Caco-2 (cell line): ENCODE data around the gene PARD3B. TPM values are rescaled to one million over a fixed set of nuclear protein-coding genes. Genes with fewer than 3 reads are reported as not detected.

Source experiments
- BruUV-seq: library from RNA; stranded (reverse); fragments of 400-500 nt; replicated peaks from 2 replicates; lab custom pipeline; 2021; lab: Mats Ljungman, UMichigan
- CTCF ChIA-PET: fragments of 300-600 bp; sonication (Branson Sonifier 250); formaldehyde crosslinking; loops from one replicate; lab custom pipeline; 2022; ENCODE audit warnings: antibody characterized with exemption; lab: Charles Lee
- POLR2A ChIA-PET: fragments of 300-600 bp; sonication (Branson Sonifier 250); formaldehyde crosslinking; loops from one replicate; lab custom pipeline; 2022; ENCODE audit warnings: antibody characterized with exemption; lab: Charles Lee
- DNase-seq, 2 experiments: peaks; one replicate each; pipeline versions ENCODE4 v3.0.0 to v3.0.0-alpha.2; 2020 to 2022
- H3K27me3 ChIP-seq: replicated peaks from 2 replicates; pipeline ENCODE4 v1.6.0; 2011; ENCODE audit warnings: low read length; ENCODE audit not compliant: control insufficient read depth, insufficient read depth
- H3K36me3 ChIP-seq: 2 replicates; pipeline ENCODE4 v1.5.1; 2011; ENCODE audit warnings: low read length; ENCODE audit not compliant: control insufficient read depth, insufficient read depth
- H3K4me1 ChIP-seq: fragments of 250-450 bp; sonication (Bioruptor Pico); 2 replicates; pipeline ENCODE4 v1.5.1; 2020; ENCODE audit warnings: mild to moderate bottlenecking
- H3K4me3 ChIP-seq: 2 replicates; pipeline ENCODE4 v1.5.1; 2011; ENCODE audit warnings: low read depth, mild to moderate bottlenecking, control low read depth, low read length
- H3K9me3 ChIP-seq: fragments of 250-450 bp; sonication (Bioruptor Pico); 2 replicates; pipeline ENCODE4 v1.5.1; 2020; ENCODE audit warnings: mild to moderate bottlenecking, moderate library complexity
- H3K27ac Mint-ChIP-seq: one replicate; pipeline ENCODE4 v1.8.0; 2022; ENCODE audit warnings: mixed read lengths; ENCODE audit not compliant: unreplicated experiment
- H3K27me3 Mint-ChIP-seq: one replicate; pipeline ENCODE4 v1.8.0; 2022; ENCODE audit warnings: mixed read lengths; ENCODE audit not compliant: insufficient read depth, unreplicated experiment
- H3K36me3 Mint-ChIP-seq: one replicate; pipeline ENCODE4 v1.8.0; 2022; ENCODE audit warnings: mild to moderate bottlenecking, mixed read lengths; ENCODE audit not compliant: insufficient read depth, unreplicated experiment
- H3K4me1 Mint-ChIP-seq: one replicate; pipeline ENCODE4 v1.8.0; 2022; ENCODE audit warnings: low read depth, mixed read lengths; ENCODE audit not compliant: unreplicated experiment
- H3K4me3 Mint-ChIP-seq: one replicate; pipeline ENCODE4 v1.8.0; 2022; ENCODE audit warnings: mild to moderate bottlenecking, moderate library complexity, mixed read lengths; ENCODE audit not compliant: unreplicated experiment
- H3K9me3 Mint-ChIP-seq: one replicate; pipeline ENCODE4 v1.8.0; 2022; ENCODE audit warnings: mixed read lengths; ENCODE audit not compliant: unreplicated experiment
- CTCF ChIP-seq, 2 experiments: fragments of 200-600 bp in 1 of 2; IDR thresholded peaks; 1 replicate in 1 of 2; 2 replicates in 1 of 2; pipeline versions ENCODE4 v1.5.1 to v1.8.0; 2011 to 2022; ENCODE audit warnings: antibody characterized with exemption in 1 of 2, control low read depth in 1 of 2, inconsistent platforms in 1 of 2, low read depth in 1 of 2, low read length in 1 of 2, mild to moderate bottlenecking in 1 of 2, moderate library complexity in 1 of 2; ENCODE audit not compliant: insufficient read depth in 1 of 2, severe bottlenecking in 1 of 2, unreplicated experiment in 1 of 2
- intact Hi-C: fragments of 100-400 bp; cut with micrococcal nuclease; formaldehyde crosslinking; loops from one replicate; pipeline ENCODE4 v1.10.0; 2022; ENCODE audit not compliant: unreplicated experiment
- total RNA-seq: library from RNA; stranded (reverse); gene quantifications from 2 replicates; pipeline ENCODE4 v1.2.3, GENCODE V29; 2022

Gene PARD3B
- total RNA-seq, 1 experiment from 2014 or later: 68.9 TPM

GRCh38 chr2:205366336-205367060 is 821.2 kb downstream of the PARD3B start:
- Mint-ChIP-seq H3K4me3 (peak overlapping the region; percentile 36), H3K36me3 (peaks cover 14% of the 10 kb centered on the region), H3K27me3 (no peaks in the 10 kb centered on the region), H3K27ac (peak overlapping the region; percentile 71), H3K4me1 (peaks cover 52% of the 10 kb centered on the region), H3K9me3 (no peaks in the 10 kb centered on the region)
- no TSS peak for BruUV-seq
- intact Hi-C loops: loop anchor here (1.0 to 2.0 kb wide), 6 partner anchors 8 to 312 kb away; no protein-coding TSS in a partner anchor
- H3K4me3 ChIP-seq: no peak overlapping the region
- no peaks in the 10 kb centered on the region for H3K9me3 ChIP-seq
- CTCF ChIA-PET: no interaction called here
- peaks cover 36% of the 10 kb centered on the region for H3K4me1 ChIP-seq
- no peaks in the 10 kb centered on the region for H3K36me3 ChIP-seq
- DNase-seq: peak; percentile 63 to 82
- no peak for TF ChIP-seq CTCF (IDR thresholded peaks at IDR 0.05; ENCODE audit: insufficient read depth in 1 of 2, low read depth in 1 of 2, low read length in 1 of 2, severe bottlenecking in 1 of 2, unreplicated experiment in 1 of 2)
- H3K27me3 ChIP-seq: no peaks in the 10 kb centered on the region
- POLR2A ChIA-PET: interaction anchor here (0.6 kb wide), 2 partner anchors 54 to 108 kb away, joined by 3 to 4 read pairs; no protein-coding TSS in a partner anchor

- Histone ChIP-seq H3K4me1 (peaks cover 27% of the 10 kb centered on the region), H3K9me3 (no peaks in the 10 kb centered on the region), H3K36me3 (no peaks in the 10 kb centered on the region), H3K4me3 (no peak overlapping the region), H3K27me3 (no peaks in the 10 kb centered on the region)
- Mint-ChIP-seq H3K27ac (peak overlapping the region; percentile 71), H3K4me1 (peaks cover 46% of the 10 kb centered on the region), H3K36me3 (peaks cover 14% of the 10 kb centered on the region), H3K9me3 (no peaks in the 10 kb centered on the region), H3K4me3 (peak overlapping the region; percentile 36), H3K27me3 (no peaks in the 10 kb centered on the region)
- no peak for TF ChIP-seq CTCF (IDR thresholded peaks at IDR 0.05; ENCODE audit: insufficient read depth in 1 of 2, low read depth in 1 of 2, low read length in 1 of 2, severe bottlenecking in 1 of 2, unreplicated experiment in 1 of 2)
- intact Hi-C loops: loop anchor here (1.0 to 2.0 kb wide), 5 partner anchors 57 to 311 kb away; no protein-coding TSS in a partner anchor
- POLR2A ChIA-PET: interaction anchor here (1.1 kb wide), 1 partner anchor 309 kb away, joined by 3 read pairs; no protein-coding TSS in a partner anchor
- BruUV-seq: no TSS peak
- DNase-seq: no peak
- CTCF ChIA-PET: no interaction called here
Observed at GRCh38 chr2:205367331-205367935, 822.2 kb downstream of the PARD3B start.

GRCh38 chr2:205369813-205370212 is 824.5 kb downstream of the PARD3B start:
- Mint-ChIP-seq H3K36me3 (peaks cover 8% of the 10 kb centered on the region), H3K4me1 (peaks cover 37% of the 10 kb centered on the region), H3K27me3 (no peaks in the 10 kb centered on the region), H3K9me3 (no peaks in the 10 kb centered on the region), H3K27ac (no peak overlapping the region), H3K4me3 (no peak overlapping the region)
- Histone ChIP-seq H3K4me3 (no peak overlapping the region), H3K36me3 (no peaks in the 10 kb centered on the region), H3K9me3 (no peaks in the 10 kb centered on the region), H3K27me3 (no peaks in the 10 kb centered on the region), H3K4me1 (peaks cover 21% of the 10 kb centered on the region)
- no peak for TF ChIP-seq CTCF (IDR thresholded peaks at IDR 0.05; ENCODE audit: insufficient read depth in 1 of 2, low read depth in 1 of 2, low read length in 1 of 2, severe bottlenecking in 1 of 2, unreplicated experiment in 1 of 2)
- DNase-seq: no peak
- BruUV-seq: no TSS peak
- intact Hi-C loops: no loop called here
- POLR2A ChIA-PET: interaction anchor here (0.6 kb wide), 1 partner anchor 306 kb away, joined by 3 read pairs; no protein-coding TSS in a partner anchor
- CTCF ChIA-PET: no interaction called here
